GM12878 (cell line): ENCODE measurements around the gene LITAF.

Source experiments
- CBX3 ChIP-seq: fragments of 200-600 bp; sonication (generic); IDR thresholded peaks from 2 replicates; pipeline ENCODE4 v1.6.1; 2016; ENCODE audit warnings: low read depth, borderline replicate concordance
- CHD2 ChIP-seq: IDR thresholded peaks from 2 replicates; pipeline ENCODE4 v1.6.1; 2011; ENCODE audit warnings: low read depth, low read length, improper control_type of control experiment, borderline replicate concordance
- HCFC1 ChIP-seq: fragments of 150-350 bp; IDR thresholded peaks from 2 replicates; pipeline ENCODE4 v1.6.1; 2014; ENCODE audit warnings: low read length
- RAD21 ChIP-seq: IDR thresholded peaks from 2 replicates; pipeline ENCODE4 v1.6.1; 2011; ENCODE audit warnings: mild to moderate bottlenecking, low read depth, low read length, moderate library complexity; ENCODE audit not compliant: insufficient read depth
- SMC3 ChIP-seq: IDR thresholded peaks from 2 replicates; pipeline ENCODE4 v1.6.1; 2011; ENCODE audit warnings: low read length, improper control_type of control experiment, borderline replicate concordance
- TARDBP ChIP-seq: IDR thresholded peaks from 2 replicates; pipeline ENCODE4 v1.6.1; 2016; ENCODE audit warnings: borderline replicate concordance
- TCF7 ChIP-seq: IDR thresholded peaks from 2 replicates; pipeline ENCODE4 v1.6.1; 2014; ENCODE audit warnings: antibody characterized with exemption, borderline replicate concordance
- TF ChIP-seq, protein P1 (sequence below), 3 experiments: IDR thresholded peaks in 2 of 3; conservative IDR thresholded peaks in 1 of 3; 2 replicates each; pipeline ENCODE4 v1.5.1; 2011; ENCODE audit warnings: low read depth in 3 of 3, low read length in 3 of 3, mild to moderate bottlenecking in 3 of 3, control low read depth in 2 of 3, moderate library complexity in 2 of 3, inconsistent platforms in 1 of 3, mixed read lengths in 1 of 3; ENCODE audit not compliant: control insufficient read depth in 2 of 3, insufficient read depth in 1 of 3; ENCODE audit errors: extremely low read depth in 1 of 3

DNA sequence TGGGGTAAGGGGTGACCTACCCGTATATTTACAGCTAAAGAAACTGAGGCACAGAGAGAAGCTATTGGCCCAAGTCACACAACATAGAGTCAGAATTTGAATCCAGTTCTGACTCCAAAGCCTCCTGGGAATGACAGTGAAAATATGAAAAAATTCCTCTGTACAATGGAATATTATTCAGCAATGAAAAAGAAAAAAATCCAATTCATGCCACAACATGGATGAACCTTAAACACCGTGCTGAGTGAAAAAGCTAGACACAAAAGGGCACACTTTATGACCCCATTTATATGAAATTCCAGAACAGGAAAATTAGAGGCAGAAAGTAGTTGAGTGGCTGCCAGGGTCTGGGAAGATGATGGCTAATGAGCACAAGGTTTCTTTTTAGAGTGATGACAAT, 75.4 kb downstream of the LITAF start:
- TF ChIP-seq RAD21 (no peak), TCF7 (no peak), CBX3 (no peak), SMC3 (no peak), CHD2 (no peak), HCFC1 (no peak), TARDBP (no peak)
- TF ChIP-seq, protein P1, sequence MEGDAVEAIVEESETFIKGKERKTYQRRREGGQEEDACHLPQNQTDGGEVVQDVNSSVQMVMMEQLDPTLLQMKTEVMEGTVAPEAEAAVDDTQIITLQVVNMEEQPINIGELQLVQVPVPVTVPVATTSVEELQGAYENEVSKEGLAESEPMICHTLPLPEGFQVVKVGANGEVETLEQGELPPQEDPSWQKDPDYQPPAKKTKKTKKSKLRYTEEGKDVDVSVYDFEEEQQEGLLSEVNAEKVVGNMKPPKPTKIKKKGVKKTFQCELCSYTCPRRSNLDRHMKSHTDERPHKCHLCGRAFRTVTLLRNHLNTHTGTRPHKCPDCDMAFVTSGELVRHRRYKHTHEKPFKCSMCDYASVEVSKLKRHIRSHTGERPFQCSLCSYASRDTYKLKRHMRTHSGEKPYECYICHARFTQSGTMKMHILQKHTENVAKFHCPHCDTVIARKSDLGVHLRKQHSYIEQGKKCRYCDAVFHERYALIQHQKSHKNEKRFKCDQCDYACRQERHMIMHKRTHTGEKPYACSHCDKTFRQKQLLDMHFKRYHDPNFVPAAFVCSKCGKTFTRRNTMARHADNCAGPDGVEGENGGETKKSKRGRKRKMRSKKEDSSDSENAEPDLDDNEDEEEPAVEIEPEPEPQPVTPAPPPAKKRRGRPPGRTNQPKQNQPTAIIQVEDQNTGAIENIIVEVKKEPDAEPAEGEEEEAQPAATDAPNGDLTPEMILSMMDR (IDR thresholded peaks at IDR 0.05 in 2 of 3, conservative IDR thresholded peaks at IDR 0.05 in 1 of 3; ENCODE audit: control insufficient read depth in 2 of 3, extremely low read depth in 1 of 3, insufficient read depth in 1 of 3, low read depth in 3 of 3, low read length in 3 of 3): no peak
